Lung (tissue), 12 donors: ENCODE data around the gene SLC25A13. TPM values are rescaled to one million over a fixed set of nuclear protein-coding genes. Genes with fewer than 3 reads are reported as not detected.

ENCODE experiments used
- ATAC-seq: fragments of 200-7000 bp; cut with Tn5 transposase; one replicate; pipeline ENCODE4 v1.9.1; 2020; ENCODE audit warnings: moderate number of reproducible peaks; ENCODE audit not compliant: insufficient read depth, low FRiP score
- DNase-seq, 3 donors: peaks; one replicate each; pipeline ENCODE4 v3.0.0-alpha.2; 2013 to 2017
- H3K27ac ChIP-seq, 2 donors: one replicate each; pipeline ENCODE4 v1.5.1; 2013; ENCODE audit warnings: mild to moderate bottlenecking in 2 of 2, moderate library complexity in 2 of 2, control low read depth in 1 of 2, inconsistent platforms in 1 of 2, low read depth in 1 of 2, low read length in 1 of 2
- H3K27me3 ChIP-seq, 3 donors: one replicate each; pipeline ENCODE4 v1.5.1; 2013; ENCODE audit warnings: low read length in 2 of 3; ENCODE audit not compliant: control insufficient read depth in 3 of 3, insufficient read depth in 3 of 3
- H3K36me3 ChIP-seq, 4 donors: one replicate each; pipeline ENCODE4 v1.5.1; 2013; ENCODE audit warnings: low read length in 4 of 4, mild to moderate bottlenecking in 1 of 4, moderate library complexity in 1 of 4; ENCODE audit not compliant: control insufficient read depth in 4 of 4, insufficient read depth in 4 of 4
- H3K4me1 ChIP-seq, 5 donors: one replicate each; pipeline ENCODE4 v1.5.1; 2013; ENCODE audit warnings: low read length in 5 of 5, mild to moderate bottlenecking in 2 of 5, moderate library complexity in 1 of 5; ENCODE audit not compliant: control insufficient read depth in 5 of 5, insufficient read depth in 5 of 5
- H3K4me3 ChIP-seq: one replicate; pipeline ENCODE4 v1.5.1; 2013; ENCODE audit warnings: mild to moderate bottlenecking, control low read depth, moderate library complexity
- H3K9ac ChIP-seq, 2 donors: one replicate each; pipeline ENCODE4 v1.5.1; 2013; ENCODE audit warnings: low read length in 2 of 2, control low read depth in 1 of 2; ENCODE audit not compliant: insufficient read depth in 1 of 2
- H3K9me3 ChIP-seq, 4 donors: one replicate each; pipeline ENCODE4 v1.5.1; 2013; ENCODE audit warnings: low read length in 3 of 4, mild to moderate bottlenecking in 1 of 4, moderate library complexity in 1 of 4; ENCODE audit not compliant: control insufficient read depth in 4 of 4, insufficient read depth in 3 of 4
- CTCF ChIP-seq: IDR thresholded peaks from 2 replicates; pipeline ENCODE4 v1.5.1; 2012; ENCODE audit warnings: mild to moderate bottlenecking; ENCODE audit errors: control extremely low read depth, extremely low read depth
- WGBS, 2 donors: extraction: QIAGEN DNeasy Blood & Tissue Kit; methylation state at CpG; one replicate each; pipeline ENCODE4 v1.1.7; 2013; 5-methylcytosine and 5-hydroxymethylcytosine counted together
- polyA plus RNA-seq, 2 donors: library from polyadenylated mRNA; stranded (reverse); fragments of 200-250 nt; gene quantifications; one replicate each; pipeline ENCODE4 v1.2.1, GENCODE V29; 2013
- total RNA-seq, 2 donors: library from RNA; depleted of rRNA in 1 of 2; stranded (reverse); fragments of >200 nt in 1 of 2; gene quantifications; one replicate each; pipeline ENCODE4 v1.2.1, GENCODE V29; 2014 to 2021
- donor health status: control.
- donor health status: control.
- donor health status: Bipolar disorder and iron deficiency.
- donor health status: healthy.
- donor health status: DM: yes; HTN: yes; CAD: no.

Gene SLC25A13
- total and polyA plus RNA-seq, 4 donors: 7.8 to 40.8 (median 19.6) TPM

- WGBS, 2 donors: 93 to 94% methylated on average over 3 of the region's 3 CpGs
- ATAC-seq: no peak
- H3K9me3 ChIP-seq: no peaks in the 10 kb centered on the region
Observed at GRCh38 chr7:96246919-96247318, 75.0 kb downstream of the SLC25A13 start.

GRCh38 chr7:96244992-96245292, 77.0 kb downstream of the SLC25A13 start:
- Histone ChIP-seq H3K4me1 (peaks cover 0 to 4% (median 0%) of the 10 kb centered on the region in 5 donors), H3K4me3 (no peak overlapping the region), H3K9ac (no peak overlapping the region), H3K9me3 (no peaks in the 10 kb centered on the region), H3K36me3 (no peaks in the 10 kb centered on the region), H3K27ac (no peak overlapping the region), H3K27me3 (no peaks in the 10 kb centered on the region)
- ATAC-seq (no peak), DNase-seq (no peak)
- 99% methylated on average over 2 of the region's 2 CpGs for WGBS, 2 donors
- no peak for TF ChIP-seq CTCF

More at GRCh38 chr7:96246919-96247318, 75.0 kb downstream of the SLC25A13 start:
- H3K4me3 ChIP-seq: no peak overlapping the region
- H3K27ac ChIP-seq: no peak overlapping the region
- H3K27me3 ChIP-seq: no peaks in the 10 kb centered on the region
- no peak overlapping the region for H3K9ac ChIP-seq
- no peaks in the 10 kb centered on the region for H3K36me3 ChIP-seq
- peaks cover 0 to 7% (median 0%) of the 10 kb centered on the region in 5 donors for H3K4me1 ChIP-seq
- TF ChIP-seq CTCF: no peak
- DNase-seq: no peak

GRCh38 chr7:96244244-96244991, 77.5 kb downstream of the SLC25A13 start:
- Histone ChIP-seq H3K9ac (no peak overlapping the region), H3K9me3 (no peaks in the 10 kb centered on the region), H3K4me1 (peaks cover 0 to 6% (median 0%) of the 10 kb centered on the region in 5 donors), H3K4me3 (no peak overlapping the region), H3K27me3 (no peaks in the 10 kb centered on the region), H3K27ac (no peak overlapping the region), H3K36me3 (no peaks in the 10 kb centered on the region)
- DNase-seq: no peak
- 81 to 82% methylated on average over 6 of the region's 6 CpGs for WGBS, 2 donors
- no peak for ATAC-seq
- no peak for TF ChIP-seq CTCF

- TF ChIP-seq CTCF: no peak
- Histone ChIP-seq H3K36me3 (no peaks in the 10 kb centered on the region), H3K4me1 (peaks cover 0 to 8% (median 0%) of the 10 kb centered on the region in 5 donors), H3K9me3 (no peaks in the 10 kb centered on the region), H3K27me3 (no peaks in the 10 kb centered on the region), H3K4me3 (no peak overlapping the region), H3K27ac (no peak overlapping the region), H3K9ac (no peak overlapping the region)
- ATAC-seq (no peak), DNase-seq (no peak)
- 93 to 99% methylated on average over 2 of the region's 2 CpGs for WGBS, 2 donors
Observed at GRCh38 chr7:96243241-96243640, 78.7 kb downstream of the SLC25A13 start.
